ENCODE data around the gene TNFRSF1A. TPM values are rescaled to one million over a fixed set of nuclear protein-coding genes. Genes with fewer than 3 reads are reported as not detected.

The TNFRSF1A gene
- total and polyA plus RNA-seq, 2 donors from 2014 or later, result 99.6 to 186 TPM

DNA sequence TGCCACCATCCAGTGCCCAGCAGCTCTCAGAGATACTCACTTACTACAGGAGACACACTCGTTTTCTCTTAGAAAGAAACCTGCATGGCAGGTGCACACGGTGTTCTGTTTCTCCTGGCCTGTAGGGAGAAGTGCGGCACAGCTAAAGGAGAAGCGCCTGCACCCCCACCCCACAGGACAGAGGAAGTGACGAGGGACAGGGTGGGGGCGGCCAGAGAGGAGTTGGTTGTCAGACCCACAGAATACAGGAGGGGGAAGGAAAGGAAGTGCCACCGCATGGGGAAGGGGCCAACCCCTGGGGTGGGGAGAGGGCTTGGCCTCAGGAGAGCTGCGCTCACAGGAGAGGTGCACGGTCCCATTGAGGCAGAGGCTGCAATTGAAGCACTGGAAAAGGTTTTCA, 8.8 kb downstream of the TNFRSF1A start:
- TF ChIP-seq CTCF (IDR thresholded peaks at IDR 0.05; ENCODE audit: borderline replicate concordance, extremely low read depth, insufficient read depth), result no peak
- intact Hi-C loops (cut with DNase I), result loop anchor here (10.0 kb wide), 1 partner anchor 122 kb away; the partner anchor contains the start of gene TAPBPL
- Histone ChIP-seq H3K36me3 (ENCODE audit: control insufficient read depth in 2 of 3, insufficient read depth in 3 of 3, low read length in 3 of 3) (peaks cover 12 to 58% (median 36%) of the 10 kb centered on the region in 3 donors), H3K27ac (ENCODE audit: low read depth in 2 of 2, low read length in 2 of 2) (peak overlapping the region; percentile 9 to 12), H3K4me3 (ENCODE audit: low read length in 3 of 3) (no peak overlapping the region), H3K27me3 (ENCODE audit: control insufficient read depth, insufficient read depth, low read length) (no peaks in the 10 kb centered on the region), H3K9ac (ENCODE audit: low read length in 3 of 3) (no peak overlapping the region), H3K4me1 (ENCODE audit: control insufficient read depth in 2 of 3, insufficient read depth in 2 of 3, low read depth in 1 of 3, low read length in 3 of 3) (peaks cover 2 to 53% (median 38%) of the 10 kb centered on the region in 3 donors), H3K9me3 (ENCODE audit: control insufficient read depth in 2 of 3, insufficient read depth in 1 of 3, low read length in 3 of 3) (no peaks in the 10 kb centered on the region)
- DNase-seq (peak in 1 of 5 donors; percentile 68), FAIRE-seq (no peak)

DNA sequence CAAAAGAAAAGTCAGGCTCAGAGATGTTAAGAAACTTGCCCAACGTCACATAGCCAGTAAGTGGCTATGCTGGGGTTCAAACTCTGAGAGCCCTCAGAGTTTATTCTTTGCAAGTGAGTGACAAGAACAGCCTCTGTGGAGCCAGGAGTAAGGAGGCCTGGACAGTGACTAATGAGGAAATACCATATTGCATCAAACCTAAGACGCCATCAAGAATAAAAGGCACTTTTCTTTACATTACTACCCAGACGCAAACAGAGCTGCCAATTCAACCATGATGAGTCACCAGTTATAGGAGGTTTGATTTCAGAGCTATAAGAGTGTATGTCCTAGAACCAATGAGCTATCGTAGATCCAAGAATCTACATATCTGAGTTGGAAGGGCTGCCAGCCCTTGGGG, 9.4 kb downstream of the TNFRSF1A start:
- no peak for DNase-seq
- Histone ChIP-seq H3K36me3 (ENCODE audit: control insufficient read depth in 2 of 3, insufficient read depth in 3 of 3, low read length in 3 of 3) (peaks cover 12 to 62% (median 36%) of the 10 kb centered on the region in 3 donors), H3K4me1 (ENCODE audit: control insufficient read depth in 2 of 3, insufficient read depth in 2 of 3, low read depth in 1 of 3, low read length in 3 of 3) (peaks cover 1 to 52% (median 32%) of the 10 kb centered on the region in 3 donors), H3K27ac (ENCODE audit: low read depth in 2 of 2, low read length in 2 of 2) (peak overlapping the region; percentile 9 to 12), H3K4me3 (ENCODE audit: low read length in 3 of 3) (no peak overlapping the region), H3K9ac (ENCODE audit: low read length in 3 of 3) (no peak overlapping the region), H3K9me3 (ENCODE audit: control insufficient read depth in 2 of 3, insufficient read depth in 1 of 3, low read length in 3 of 3) (no peaks in the 10 kb centered on the region), H3K27me3 (ENCODE audit: control insufficient read depth, insufficient read depth, low read length) (no peaks in the 10 kb centered on the region)
- no peak for TF ChIP-seq CTCF (IDR thresholded peaks at IDR 0.05; ENCODE audit: borderline replicate concordance, extremely low read depth, insufficient read depth)
- intact Hi-C loops (cut with DNase I), result loop anchor here (10.0 kb wide), 1 partner anchor 122 kb away; the partner anchor contains the start of gene TAPBPL
- no peak for FAIRE-seq

DNA sequence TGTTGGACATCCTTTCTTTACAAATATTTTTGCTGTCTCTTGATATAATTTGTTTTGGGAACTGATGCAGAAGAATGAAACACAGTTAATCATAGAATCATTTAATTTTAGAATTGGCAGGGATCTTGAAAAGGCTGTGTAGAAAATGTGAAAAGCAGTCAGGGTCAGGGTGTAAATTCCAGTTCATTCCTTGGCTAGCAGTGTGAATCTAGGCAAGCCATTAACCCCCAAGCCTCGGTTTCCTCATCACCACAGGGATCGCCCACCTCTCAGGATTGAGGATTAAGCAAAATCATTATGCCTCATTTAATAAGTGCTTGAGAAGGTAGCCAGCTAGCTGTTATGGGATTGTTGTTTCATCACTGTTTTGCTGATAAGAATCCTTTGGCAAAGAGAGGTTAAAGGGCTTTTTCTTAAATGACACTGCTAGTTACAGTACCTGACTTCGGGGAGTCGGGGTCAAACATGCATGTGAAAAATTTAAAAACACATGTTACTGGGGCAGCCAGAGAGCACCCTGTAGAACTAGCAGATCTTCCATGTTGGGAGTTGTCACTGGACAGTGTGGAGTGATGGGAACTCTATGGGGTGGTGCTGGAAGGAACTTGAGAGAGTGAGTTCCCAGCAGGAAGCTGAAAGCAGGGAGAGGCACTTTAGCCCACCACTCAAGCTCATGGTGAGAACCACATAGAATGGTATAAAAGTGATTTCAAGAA, 10.7 kb downstream of the TNFRSF1A start:
- FAIRE-seq, result no peak
- no peak for TF ChIP-seq CTCF (IDR thresholded peaks at IDR 0.05; ENCODE audit: borderline replicate concordance, extremely low read depth, insufficient read depth)

More for the DNA sequence above, 10.7 kb downstream of the TNFRSF1A start:
- Histone ChIP-seq H3K36me3 (ENCODE audit: control insufficient read depth in 2 of 3, insufficient read depth in 3 of 3, low read length in 3 of 3) (peaks cover 12 to 62% (median 36%) of the 10 kb centered on the region in 3 donors), H3K9me3 (ENCODE audit: control insufficient read depth in 2 of 3, insufficient read depth in 1 of 3, low read length in 3 of 3) (no peaks in the 10 kb centered on the region), H3K27me3 (ENCODE audit: control insufficient read depth, insufficient read depth, low read length) (no peaks in the 10 kb centered on the region), H3K4me1 (ENCODE audit: control insufficient read depth in 2 of 3, insufficient read depth in 2 of 3, low read depth in 1 of 3, low read length in 3 of 3) (peaks cover 0 to 51% (median 26%) of the 10 kb centered on the region in 3 donors), H3K27ac (ENCODE audit: low read depth in 2 of 2, low read length in 2 of 2) (peak overlapping the region in 1 of 2 donors; percentile 63), H3K9ac (ENCODE audit: low read length in 3 of 3) (peak overlapping the region in 1 of 3 donors; percentile 19), H3K4me3 (ENCODE audit: low read length in 3 of 3) (no peak overlapping the region)
- DNase-seq, result no peak
- intact Hi-C loops (cut with DNase I), result loop anchor here (10.0 kb wide), 1 partner anchor 124 kb away; the partner anchor contains the start of gene TAPBPL

Data from kidney (tissue), 14 donors.